ENCODE data around the gene ZDHHC14.

DNA sequence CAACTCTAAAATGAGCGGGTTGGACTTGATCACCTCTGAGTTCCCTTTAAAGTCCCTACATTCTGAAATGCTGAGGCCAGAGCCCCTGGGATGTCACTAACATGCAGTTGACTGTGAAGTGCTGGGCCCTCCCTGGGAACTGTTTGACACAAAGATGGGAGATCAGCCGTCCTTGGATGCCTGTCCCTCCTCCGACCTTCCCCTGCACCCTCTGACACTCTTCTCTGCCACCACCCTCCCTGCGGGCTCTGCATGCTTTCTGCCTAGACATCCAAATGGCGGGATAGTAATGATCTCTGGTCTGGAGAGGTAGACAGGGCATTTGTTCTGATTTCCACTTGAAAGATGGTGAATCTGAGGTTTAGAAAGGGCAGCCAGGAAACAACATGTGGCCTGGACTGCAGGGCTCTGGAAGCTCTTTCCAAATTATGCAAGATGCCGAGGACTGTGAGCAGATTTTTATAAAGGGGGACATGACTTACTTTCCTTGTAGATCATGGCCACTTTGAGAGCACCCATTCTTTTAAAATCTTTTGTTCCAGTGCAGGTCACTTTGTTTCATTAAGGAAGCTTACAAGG, 113.2 kb downstream of the ZDHHC14 start:
- TF ChIP-seq, protein P1, sequence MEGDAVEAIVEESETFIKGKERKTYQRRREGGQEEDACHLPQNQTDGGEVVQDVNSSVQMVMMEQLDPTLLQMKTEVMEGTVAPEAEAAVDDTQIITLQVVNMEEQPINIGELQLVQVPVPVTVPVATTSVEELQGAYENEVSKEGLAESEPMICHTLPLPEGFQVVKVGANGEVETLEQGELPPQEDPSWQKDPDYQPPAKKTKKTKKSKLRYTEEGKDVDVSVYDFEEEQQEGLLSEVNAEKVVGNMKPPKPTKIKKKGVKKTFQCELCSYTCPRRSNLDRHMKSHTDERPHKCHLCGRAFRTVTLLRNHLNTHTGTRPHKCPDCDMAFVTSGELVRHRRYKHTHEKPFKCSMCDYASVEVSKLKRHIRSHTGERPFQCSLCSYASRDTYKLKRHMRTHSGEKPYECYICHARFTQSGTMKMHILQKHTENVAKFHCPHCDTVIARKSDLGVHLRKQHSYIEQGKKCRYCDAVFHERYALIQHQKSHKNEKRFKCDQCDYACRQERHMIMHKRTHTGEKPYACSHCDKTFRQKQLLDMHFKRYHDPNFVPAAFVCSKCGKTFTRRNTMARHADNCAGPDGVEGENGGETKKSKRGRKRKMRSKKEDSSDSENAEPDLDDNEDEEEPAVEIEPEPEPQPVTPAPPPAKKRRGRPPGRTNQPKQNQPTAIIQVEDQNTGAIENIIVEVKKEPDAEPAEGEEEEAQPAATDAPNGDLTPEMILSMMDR (IDR thresholded peaks at IDR 0.05), result no peak
- TF ChIP-seq POLR2AphosphoS5 (IDR thresholded peaks at IDR 0.05), result no peak

Measured in prostate gland (tissue), 2 donors.